Ovary (tissue), 3 donors: ENCODE measurements around the gene AAK1.

Experiments used
- CTCF ChIP-seq, 3 donors: fragments of 450-650 bp in 2 of 3; fragments of 200-600 bp in 1 of 3; IDR thresholded peaks; one replicate each; pipeline versions ENCODE4 v1.5.1 to v1.8.0; 2016 to 2022; ENCODE audit warnings: antibody characterized with exemption in 3 of 3, mild to moderate bottlenecking in 1 of 3
- EP300 ChIP-seq: sonication (generic); formaldehyde crosslinking; IDR thresholded peaks from one replicate; pipeline ENCODE4 v1.6.1; 2017; ENCODE audit warnings: antibody characterized with exemption
- POLR2A ChIP-seq: fragments of 450-650 bp; IDR thresholded peaks from one replicate; pipeline ENCODE4 v1.6.1; 2017; ENCODE audit warnings: antibody characterized with exemption, mild to moderate bottlenecking, moderate library complexity
- donor health status: DM: no; HTN: no; CAD: no.

- no peak for TF ChIP-seq POLR2A
- TF ChIP-seq CTCF (IDR thresholded peaks at IDR 0.05): no peak
- TF ChIP-seq EP300: no peak
These were observed 3.2 kb upstream of the AAK1 start for GRCh38 chr2:69646714-69647113.
